HG03439 (cell line): ENCODE measurements around the gene MYOM1.

Experiments
- ATAC-seq: cut with Tn5 transposase; IDR thresholded peaks from one replicate; pipeline ENCODE4 v1.9.1; 2021; ENCODE audit warnings: mild to moderate bottlenecking, moderate library complexity; ENCODE audit not compliant: unreplicated experiment

The MYOM1 gene

GRCh38 chr18:3250237-3251107, 30.7 kb upstream of the MYOM1 start:
- no peak for ATAC-seq

- ATAC-seq: no peak
Measured at GRCh38 chr18:3248658-3249359, 29.0 kb upstream of the MYOM1 start.

GRCh38 chr18:3248062-3248657, 28.4 kb upstream of the MYOM1 start:
- ATAC-seq: no peak

GRCh38 chr18:3247240-3248061, 27.7 kb upstream of the MYOM1 start, which contains the start of gene MYL12A:
MYL12A (plus strand) TSS chr18:3247801; CDS start chr18:3253248, 5,447 bp downstream.
- ATAC-seq: peak; percentile 88

- peak; percentile 1 for ATAC-seq
Measured at GRCh38 chr18:3246635-3247239, 27.0 kb upstream of the MYOM1 start.

GRCh38 chr18:3245853-3246634, 26.3 kb upstream of the MYOM1 start:
- ATAC-seq: peak; percentile 47

GRCh38 chr18:3245185-3245564, 25.4 kb upstream of the MYOM1 start:
- no peak for ATAC-seq

- ATAC-seq: no peak
Measured at GRCh38 chr18:3238742-3239141, 19.0 kb upstream of the MYOM1 start.

GRCh38 chr18:3236470-3236869, 16.7 kb upstream of the MYOM1 start:
- no peak for ATAC-seq

GRCh38 chr18:3235846-3236245, 16.1 kb upstream of the MYOM1 start:
- ATAC-seq: no peak

GRCh38 chr18:3234457-3234856, 14.7 kb upstream of the MYOM1 start:
- ATAC-seq: no peak

- ATAC-seq: no peak
Measured at GRCh38 chr18:3233433-3234168, 13.8 kb upstream of the MYOM1 start.

- no peak for ATAC-seq
Measured at GRCh38 chr18:3233004-3233403, 13.2 kb upstream of the MYOM1 start.

GRCh38 chr18:3230401-3231334, 10.9 kb upstream of the MYOM1 start:
- no peak for ATAC-seq

GRCh38 chr18:3226048-3226447, 6.3 kb upstream of the MYOM1 start:
- ATAC-seq: no peak

GRCh38 chr18:3225588-3225987, 5.8 kb upstream of the MYOM1 start:
- no peak for ATAC-seq

GRCh38 chr18:3224223-3224622, 4.5 kb upstream of the MYOM1 start:
- ATAC-seq: no peak

- no peak for ATAC-seq
Measured at GRCh38 chr18:3223356-3223755, 3.6 kb upstream of the MYOM1 start.
